ENCODE data around the gene MUC12.

DNA sequence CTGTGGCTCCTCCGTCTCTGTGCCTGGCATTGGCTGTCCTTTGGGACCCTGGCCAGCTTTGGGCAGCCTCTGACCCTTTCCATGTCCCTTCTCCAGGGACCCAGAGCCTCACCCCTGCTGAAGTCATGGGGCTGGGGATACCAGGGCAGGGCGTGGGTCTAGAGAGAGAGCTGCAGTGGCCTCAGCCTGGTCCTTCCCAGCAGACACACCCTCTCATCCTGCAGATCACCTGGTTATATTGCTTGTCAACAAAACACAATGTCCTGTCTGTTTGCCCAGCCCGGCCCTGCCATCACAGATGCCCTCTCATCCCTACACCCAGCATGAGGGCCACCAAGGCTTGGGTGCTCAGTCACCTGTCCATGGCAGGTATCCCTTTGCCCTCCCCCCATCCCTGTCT, 52.3 kb downstream of the MUC12 start:
- TF ChIP-seq CTCF (IDR thresholded peaks at IDR 0.05) (no peak), POLR2AphosphoS5 (IDR thresholded peaks at IDR 0.05) (no peak)
